COLO829 (cell line): ENCODE data around the gene GPR107.

ENCODE experiments used
- DNase-seq: peaks from one replicate; pipeline ENCODE4 v3.0.0; 2012; ENCODE audit warnings: low spot score

Gene GPR107

DNA sequence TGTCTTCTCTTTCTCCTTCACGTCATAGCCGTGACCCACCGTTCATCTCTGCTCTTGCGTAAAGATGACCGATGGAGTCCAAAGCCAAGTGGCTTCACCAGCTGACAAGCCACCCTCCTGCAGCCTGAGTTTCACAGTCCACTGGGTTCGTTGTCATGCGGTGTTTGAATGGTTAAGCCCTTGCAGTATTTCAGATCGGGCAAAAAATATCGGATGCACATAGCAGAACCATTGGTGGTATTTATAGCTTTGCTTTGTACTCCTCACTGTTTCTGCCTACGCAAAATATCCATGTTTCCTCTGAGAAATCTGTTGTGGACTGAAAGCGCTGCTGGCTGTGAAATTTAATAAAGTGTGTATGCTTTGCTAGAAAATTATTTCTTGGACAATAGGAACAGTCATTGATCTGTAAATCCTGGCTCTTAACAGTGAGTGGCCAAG, 84.0 kb downstream of the GPR107 start:
- DNase-seq: peak; percentile 25

GRCh38 chr9:130138171-130138653, 84.5 kb downstream of the GPR107 start:
- peak; percentile 89 for DNase-seq

GRCh38 chr9:130138791-130139190, 85.1 kb downstream of the GPR107 start:
- peak; percentile 95 for DNase-seq

DNA sequence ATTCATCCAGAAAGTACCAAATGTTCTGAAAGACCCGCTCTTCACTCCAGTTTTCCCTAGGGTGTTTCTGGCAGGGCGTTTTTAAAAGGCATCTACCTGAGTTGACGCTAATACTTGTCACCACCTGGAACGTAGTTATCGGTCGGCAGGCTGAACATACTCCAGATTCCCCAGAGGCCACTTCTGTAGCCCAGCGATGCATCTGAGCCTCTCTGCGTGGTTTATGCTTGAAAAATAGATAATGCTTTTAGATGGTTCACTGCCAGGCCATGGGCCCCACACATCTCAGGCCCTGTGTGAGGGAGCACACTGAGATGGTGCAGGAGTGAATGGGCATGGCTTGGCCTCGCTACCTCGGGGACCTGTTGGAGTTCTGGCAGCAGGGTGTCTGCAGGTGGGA, 85.5 kb downstream of the GPR107 start:
- no peak for DNase-seq

GRCh38 chr9:130140706-130141105, 87.0 kb downstream of the GPR107 start:
- DNase-seq: no peak

- DNase-seq: no peak
These were observed 88.3 kb downstream of the GPR107 start for GRCh38 chr9:130142056-130142455.

- DNase-seq: no peak
These were observed 88.9 kb downstream of the GPR107 start for GRCh38 chr9:130142641-130143040.

GRCh38 chr9:130143279-130143893, 89.7 kb downstream of the GPR107 start:
- DNase-seq: no peak

DNA sequence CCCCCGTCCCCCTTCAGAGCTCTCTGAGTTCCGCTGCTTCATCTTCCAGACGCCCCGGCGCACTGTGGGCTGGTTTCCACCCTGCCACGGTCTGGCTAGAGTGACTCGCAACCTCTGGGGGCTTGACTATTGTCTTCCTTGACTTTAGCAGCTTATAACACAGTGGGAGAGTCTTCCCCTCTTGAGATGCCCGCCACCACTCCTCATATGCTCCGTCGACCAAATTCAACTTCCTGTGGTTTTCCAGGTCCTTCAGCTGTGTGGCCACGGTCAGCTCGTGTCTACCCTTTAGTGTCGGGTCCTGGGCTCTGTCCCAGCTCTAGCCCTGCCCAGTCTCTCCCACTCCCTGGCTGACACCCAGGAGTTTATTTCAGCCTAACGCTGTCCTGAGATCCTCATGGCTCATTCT, 90.3 kb downstream of the GPR107 start:
- DNase-seq: no peak

DNA sequence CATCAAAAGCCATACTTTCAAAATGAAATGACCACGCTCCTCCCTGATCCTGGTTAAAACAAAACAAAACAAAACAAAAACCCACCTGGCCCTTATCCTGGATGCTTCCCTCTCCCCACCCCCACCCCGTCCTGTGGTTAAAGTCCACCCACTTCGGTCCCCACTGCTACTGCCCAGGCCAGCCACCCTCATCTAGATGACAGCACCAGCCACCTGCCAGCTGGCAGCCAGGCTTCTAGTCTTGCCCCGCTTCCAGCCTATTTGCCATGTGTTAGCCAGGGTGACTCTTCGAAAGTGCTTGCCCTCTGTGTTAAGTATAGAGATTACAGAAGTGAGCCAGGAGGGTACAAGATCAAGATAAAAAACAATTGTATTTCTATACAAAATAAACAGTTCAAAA, 91.0 kb downstream of the GPR107 start:
- DNase-seq: no peak

GRCh38 chr9:130145658-130146057, 92.0 kb downstream of the GPR107 start:
- DNase-seq: no peak

DNA sequence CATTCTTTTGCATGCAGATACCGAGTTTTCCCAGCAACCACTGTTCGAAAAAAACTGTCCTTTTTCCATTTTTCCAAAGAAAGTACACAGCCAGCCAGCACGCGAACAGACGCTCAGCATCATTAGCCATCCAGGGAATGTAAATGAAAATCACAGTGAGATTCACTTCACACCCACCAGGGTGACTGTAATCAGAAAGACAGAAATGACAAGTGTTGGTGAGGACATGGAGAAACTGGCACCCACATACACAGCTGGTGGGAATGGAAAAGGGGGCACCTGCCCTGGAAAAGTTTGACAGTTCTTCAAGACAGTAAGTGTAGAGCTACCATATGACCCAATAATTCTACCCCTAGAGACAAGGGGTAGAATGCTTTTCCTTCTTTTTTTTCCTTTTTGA, 93.5 kb downstream of the GPR107 start:
- DNase-seq: no peak

DNA sequence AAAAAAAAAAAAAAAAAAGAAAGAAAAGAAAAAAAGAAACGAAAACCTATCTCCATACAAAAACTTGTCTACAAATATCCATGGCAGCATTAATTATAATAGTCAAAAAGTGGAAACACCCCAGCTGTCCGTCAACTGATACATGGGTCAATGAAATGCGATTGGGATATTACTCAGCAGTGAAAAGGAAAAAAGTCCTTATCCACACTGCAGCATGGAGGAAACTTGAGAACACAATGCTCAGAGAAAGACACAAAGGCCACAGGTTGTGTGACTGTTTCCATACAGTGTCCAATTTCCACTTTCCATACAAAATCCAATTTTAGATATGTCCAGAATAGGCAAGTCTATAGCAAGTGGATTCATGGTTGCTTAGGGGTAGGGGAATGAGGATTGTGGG, 94.2 kb downstream of the GPR107 start:
- DNase-seq: no peak

- DNase-seq: no peak
These were observed 95.3 kb downstream of the GPR107 start for GRCh38 chr9:130149031-130149430.

DNA sequence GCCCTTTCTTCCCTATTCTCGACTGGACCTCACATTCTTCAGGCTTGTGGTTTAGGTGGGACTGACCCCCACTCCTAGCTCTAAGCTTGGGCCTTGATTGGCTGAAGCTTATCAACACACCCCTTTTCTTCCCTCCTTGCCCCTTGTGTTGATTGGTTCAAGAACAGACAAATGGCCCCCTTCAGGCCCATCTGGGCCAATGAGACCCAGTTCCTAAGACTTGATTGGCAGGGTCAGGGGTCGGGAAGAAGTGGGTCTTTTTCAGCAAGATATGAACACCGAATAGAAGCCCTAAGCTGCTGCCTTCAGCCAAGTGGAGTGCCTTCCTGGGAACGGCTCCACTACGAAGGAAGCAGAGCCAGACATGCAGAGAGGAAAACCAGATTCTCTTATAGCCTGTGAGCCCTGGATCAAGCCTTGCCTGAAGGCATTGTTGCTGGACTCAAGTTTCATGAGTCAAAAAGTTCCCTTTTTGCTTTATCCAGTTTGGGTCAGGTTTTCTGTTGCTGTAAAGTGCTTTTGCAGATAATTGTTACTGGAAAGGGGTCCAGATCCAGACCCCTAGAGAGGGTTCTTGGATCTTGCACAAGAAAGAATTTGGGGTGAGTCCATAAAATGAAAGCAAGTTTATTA, 96.1 kb downstream of the GPR107 start:
- no peak for DNase-seq

- DNase-seq: no peak
These were observed 97.2 kb downstream of the GPR107 start for GRCh38 chr9:130150779-130151382.

DNA sequence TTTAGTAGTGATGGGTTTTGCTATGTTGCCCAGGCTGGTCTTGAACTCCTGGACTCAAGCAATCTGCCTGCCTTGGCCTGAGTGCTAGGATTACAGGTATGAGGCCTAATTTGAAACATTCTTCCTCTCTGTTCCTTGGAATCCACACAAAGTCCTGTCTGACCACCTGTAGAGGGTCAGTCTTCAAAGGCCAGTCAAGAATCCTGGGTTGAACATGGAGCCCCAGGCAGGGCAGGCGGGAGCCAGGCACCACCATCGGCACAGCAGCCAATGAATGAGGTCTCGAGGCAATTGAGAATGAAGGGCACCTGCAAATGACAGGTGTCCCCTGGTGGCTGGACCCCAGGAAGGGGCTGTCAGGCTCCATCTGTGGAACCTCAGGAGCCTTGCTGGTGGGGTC, 101.1 kb downstream of the GPR107 start:
- no peak for DNase-seq

GRCh38 chr9:130155647-130156046, 101.9 kb downstream of the GPR107 start:
- no peak for DNase-seq

GRCh38 chr9:130156672-130157071, 103.0 kb downstream of the GPR107 start:
- DNase-seq: no peak

GRCh38 chr9:130157079-130157478, 103.4 kb downstream of the GPR107 start:
- DNase-seq: no peak

DNA sequence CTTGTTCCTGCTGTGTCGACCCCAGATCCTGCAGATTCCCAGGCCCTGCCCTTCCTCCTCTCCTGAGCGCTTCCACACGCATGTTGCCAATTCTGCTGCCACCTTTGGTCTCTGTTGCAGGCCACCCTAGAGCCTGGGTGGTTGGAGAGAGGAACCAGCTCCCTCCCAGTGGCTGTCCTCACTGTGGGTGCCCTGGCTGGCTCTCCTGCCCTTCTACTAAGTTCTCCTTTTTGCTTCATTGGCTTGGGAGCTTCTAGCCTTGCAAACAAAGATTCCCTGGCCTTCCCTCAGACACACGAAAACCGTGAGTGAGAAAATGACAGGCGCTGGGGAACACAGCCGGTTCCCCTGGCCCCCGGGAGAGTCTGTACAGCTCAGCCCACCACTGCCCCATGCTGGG, 104.3 kb downstream of the GPR107 start:
- DNase-seq: no peak

GRCh38 chr9:130159057-130159456, 105.4 kb downstream of the GPR107 start:
- DNase-seq: no peak

- DNase-seq: no peak
These were observed 106.4 kb downstream of the GPR107 start for GRCh38 chr9:130159915-130160670.
